HG03457 (cell line): ENCODE results near the gene ZNF611.
A peak's percentile ranks its signal among the peaks of the same experiment; 100 is the strongest.
"Not testable (repeated sequence)": the region's sequence is repeated elsewhere in the genome, so short reads cannot be mapped to it uniquely, and the experiment has no call there.

Experiments used
- ATAC-seq: cut with Tn5 transposase; IDR thresholded peaks from one replicate; pipeline ENCODE4 v1.9.1; 2021; ENCODE audit warnings: moderate number of reproducible peaks; ENCODE audit not compliant: unreplicated experiment

The ZNF611 gene

GRCh38 chr19:52720541-52720940, 14.3 kb downstream of the ZNF611 start:
- ATAC-seq: not testable (repeated sequence)

DNA sequence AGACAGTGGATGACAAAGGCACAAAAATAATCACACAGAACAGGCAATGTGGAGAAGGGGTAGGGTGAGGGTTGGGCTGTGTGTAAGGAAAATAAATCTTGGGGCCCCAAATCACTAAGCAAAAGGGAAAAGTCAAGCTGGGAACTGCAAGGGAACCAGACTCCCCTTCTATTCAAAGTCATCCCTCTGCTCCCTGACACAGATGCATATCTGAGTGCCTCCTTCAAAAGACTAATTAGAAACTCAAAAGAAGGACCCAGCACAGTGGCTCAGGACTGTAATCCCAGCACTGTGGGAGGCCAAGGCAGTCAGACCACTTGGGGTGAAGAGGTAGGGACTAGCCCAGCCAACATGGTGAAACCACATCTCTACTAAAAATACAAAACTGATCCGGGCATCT, 18.3 kb downstream of the ZNF611 start:
- ATAC-seq: no peak

DNA sequence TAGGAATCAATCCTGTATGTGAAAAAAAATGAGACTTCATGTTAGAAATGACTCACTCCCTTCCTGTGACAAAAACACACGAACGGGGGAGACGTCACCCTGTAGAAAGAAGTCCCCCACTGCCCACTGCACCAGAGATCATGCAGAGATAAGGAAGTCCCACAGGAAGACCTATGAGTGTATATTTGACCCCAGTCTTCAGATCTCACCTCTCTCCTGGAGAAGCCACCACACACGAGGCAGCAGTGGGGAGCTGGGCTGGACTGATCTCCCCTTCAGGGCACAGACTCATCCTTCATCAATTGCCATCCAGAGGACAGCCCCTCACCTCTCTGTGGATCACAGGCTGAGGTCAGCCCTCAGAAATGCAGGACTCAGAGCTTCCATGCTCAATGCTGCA, 18.9 kb downstream of the ZNF611 start:
- not testable (repeated sequence) for ATAC-seq

- not testable (repeated sequence) for ATAC-seq
Measured at GRCh38 chr19:52715330-52715729, 19.5 kb downstream of the ZNF611 start.

DNA sequence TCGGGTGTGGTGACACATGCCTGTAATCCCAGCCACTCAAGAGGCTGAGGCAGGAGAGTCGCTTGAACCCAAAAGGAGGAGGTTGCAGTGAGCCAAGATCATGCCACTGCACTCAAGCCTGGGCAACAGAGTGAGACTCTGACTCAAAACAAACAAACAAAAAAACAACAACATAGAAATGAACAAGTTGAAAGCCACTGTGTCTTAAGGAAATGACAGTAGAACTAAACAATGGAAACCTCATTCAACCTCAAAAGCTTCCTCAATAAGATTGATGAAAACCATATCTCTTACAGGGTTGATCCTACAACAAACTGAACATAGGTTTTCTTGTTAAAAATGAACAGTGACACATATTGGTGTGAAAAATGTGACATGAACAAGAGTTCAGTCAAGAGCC, 21.8 kb downstream of the ZNF611 start:
- ATAC-seq: not testable (repeated sequence)

DNA sequence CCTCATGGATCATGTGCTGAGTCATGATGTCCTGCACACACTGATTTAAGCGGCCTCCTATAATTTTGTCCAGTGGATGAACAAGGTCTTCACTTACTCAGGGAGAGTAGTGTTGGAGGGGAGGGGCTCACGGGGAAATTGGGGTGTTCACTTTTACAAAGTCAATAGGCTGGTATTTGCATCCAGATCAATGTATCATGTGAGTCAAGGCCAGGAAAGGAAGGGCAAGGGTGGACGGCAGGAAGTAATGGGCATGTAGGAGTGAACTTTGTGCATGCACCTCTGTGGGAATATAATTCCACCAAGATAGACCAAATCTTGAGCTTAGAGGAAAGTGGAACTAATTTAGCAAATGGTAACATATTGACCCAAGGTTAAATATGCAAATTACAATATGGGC, 23.2 kb downstream of the ZNF611 start:
- ATAC-seq: not testable (repeated sequence)

GRCh38 chr19:52710538-52710937, 24.3 kb downstream of the ZNF611 start:
- no peak for ATAC-seq

DNA sequence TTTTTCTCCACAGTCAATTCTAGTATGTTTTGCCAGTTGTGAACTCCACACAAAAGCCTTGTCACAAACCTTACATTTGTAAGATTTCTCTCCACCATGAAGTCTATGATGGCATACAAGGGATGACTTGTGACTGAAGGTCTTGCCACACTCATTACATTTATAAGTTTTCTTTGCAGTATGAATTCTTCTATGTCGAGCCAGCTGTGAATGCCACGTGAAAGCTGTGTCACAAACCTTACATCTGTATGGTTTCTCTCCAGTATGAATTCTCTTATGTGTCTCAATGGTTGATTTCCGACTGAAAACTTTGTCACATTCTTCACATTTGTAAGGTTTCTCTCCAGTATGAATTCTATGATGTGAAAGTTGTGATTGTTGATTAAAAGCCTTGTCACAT, 29.2 kb downstream of the ZNF611 start:
- not testable (repeated sequence) for ATAC-seq

DNA sequence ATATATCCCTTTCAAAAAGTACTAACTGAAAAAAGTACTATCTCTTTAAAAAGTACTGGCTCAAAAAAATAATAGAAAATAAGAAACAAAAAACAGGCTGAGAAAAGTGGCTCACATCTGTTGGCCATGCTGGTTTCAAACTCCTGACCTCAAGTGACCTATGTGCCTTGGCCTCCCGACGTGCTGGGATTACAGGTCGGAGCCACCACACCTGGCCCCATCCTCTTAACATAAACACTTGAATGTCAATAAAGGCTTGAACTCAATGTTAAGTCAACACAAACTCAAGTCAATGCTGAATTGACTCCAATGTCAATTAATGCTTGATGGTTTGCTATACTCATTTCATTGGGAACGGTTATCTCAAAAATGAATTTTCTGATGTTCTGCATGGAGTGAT, 30.9 kb downstream of the ZNF611 start:
- ATAC-seq: no peak

DNA sequence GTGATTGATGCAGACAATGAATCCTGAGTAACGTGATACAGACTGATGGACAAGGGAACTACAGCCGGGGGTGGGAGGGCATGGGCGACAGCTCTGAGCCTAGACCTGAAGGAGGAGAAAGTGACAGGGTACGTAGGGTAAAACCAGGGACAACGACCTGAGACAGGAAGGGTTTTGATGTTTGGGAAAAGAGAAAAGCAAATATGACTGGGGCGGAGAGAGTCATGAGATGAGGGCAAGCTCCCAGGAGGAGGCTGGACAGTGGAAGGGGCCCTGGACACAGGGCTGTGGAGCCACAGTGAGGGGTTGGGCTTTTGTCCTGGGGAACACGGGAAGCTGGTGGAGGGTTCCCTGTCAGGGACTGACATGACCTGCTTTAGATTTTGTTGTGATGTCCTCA, 34.2 kb downstream of the ZNF611 start:
- no peak for ATAC-seq

- ATAC-seq: not testable (repeated sequence)
Measured at GRCh38 chr19:52699555-52699954, 35.3 kb downstream of the ZNF611 start.

DNA sequence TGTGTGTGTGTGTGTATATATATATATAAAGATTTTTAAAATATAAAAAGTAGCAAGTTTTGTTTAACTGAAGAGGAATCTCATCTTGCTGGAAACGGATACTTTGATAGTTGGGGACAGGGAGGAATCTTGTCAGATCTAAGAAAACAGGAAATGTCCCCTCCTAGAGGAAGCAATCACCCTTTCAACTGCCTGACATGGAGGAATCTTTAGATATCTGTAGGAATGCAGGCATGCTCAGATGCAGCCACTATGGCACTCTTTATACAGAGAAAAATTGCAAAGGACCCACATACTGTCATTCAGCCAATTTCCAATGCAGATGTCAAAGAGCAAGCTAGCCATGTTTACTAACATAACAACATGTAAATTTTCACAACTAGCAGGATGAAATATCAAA, 38.8 kb downstream of the ZNF611 start:
- no peak for ATAC-seq

DNA sequence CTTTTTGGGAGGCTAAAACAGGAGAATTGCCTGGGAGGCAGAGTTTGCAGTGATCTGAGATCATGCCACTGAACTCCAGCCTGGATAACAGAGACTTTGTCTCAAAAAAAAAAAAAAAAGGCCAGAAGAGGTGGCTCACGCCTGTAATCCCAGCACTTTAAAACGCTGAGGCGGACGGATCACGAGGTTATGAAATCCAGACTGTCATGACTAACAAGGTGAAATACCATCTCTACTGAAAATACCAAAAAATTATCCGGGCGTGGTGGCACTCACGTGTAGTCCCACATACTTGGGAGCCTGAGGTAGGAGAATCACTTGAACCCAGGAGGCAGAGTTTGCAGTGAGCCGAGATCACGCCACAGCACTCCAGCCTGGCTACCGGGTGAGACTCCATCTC, 39.9 kb downstream of the ZNF611 start:
- ATAC-seq: no peak

DNA sequence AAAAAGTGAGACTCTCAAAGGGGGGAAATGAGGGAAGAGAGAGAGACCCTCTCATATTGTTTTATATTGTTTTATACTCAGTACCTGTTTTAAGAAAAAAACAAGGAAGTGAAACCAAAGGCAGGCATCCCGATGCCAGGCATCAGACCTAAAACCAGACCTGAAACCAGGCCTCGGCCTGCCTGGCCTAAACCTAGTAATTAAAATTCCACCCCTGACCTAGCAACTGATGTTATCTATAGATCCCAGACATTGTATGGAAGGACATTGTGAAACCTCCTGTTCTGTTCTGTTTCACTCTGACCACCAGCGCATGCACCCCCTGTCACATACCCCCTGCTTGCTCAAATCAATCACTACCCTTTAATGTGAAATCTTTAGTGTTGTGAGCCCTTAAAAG, 40.6 kb downstream of the ZNF611 start:
- ATAC-seq: not testable (repeated sequence)

DNA sequence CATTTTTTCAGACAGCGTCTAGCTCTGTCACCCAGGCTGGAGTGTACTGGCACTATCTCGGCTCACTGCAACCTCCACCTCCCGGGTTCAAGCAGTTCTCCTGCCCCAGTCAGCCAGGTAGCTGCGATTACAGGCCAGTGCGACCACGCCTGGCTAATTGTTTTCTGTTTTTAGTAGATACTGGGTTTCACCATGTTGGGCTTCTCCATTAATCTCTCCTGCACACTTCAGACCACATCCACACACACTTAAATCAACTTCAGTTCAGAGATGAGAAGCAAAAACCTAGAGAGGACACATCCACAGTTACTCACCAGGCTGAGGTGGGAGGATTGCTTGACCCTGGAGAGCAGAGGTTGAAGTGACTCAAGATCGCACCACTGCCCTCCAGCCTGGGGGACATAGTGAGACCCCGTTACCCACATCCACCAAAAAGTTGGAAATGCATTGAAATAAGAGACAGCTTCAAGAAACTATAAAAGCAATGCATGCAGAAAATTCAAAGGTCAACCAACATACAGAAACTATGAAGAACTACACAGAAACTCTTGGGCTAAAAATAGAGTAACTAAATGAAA, 42.3 kb downstream of the ZNF611 start:
- no peak for ATAC-seq

GRCh38 chr19:52691737-52692136, 43.1 kb downstream of the ZNF611 start:
- no peak for ATAC-seq

GRCh38 chr19:52691215-52691610, 43.6 kb downstream of the ZNF611 start:
- ATAC-seq: no peak

DNA sequence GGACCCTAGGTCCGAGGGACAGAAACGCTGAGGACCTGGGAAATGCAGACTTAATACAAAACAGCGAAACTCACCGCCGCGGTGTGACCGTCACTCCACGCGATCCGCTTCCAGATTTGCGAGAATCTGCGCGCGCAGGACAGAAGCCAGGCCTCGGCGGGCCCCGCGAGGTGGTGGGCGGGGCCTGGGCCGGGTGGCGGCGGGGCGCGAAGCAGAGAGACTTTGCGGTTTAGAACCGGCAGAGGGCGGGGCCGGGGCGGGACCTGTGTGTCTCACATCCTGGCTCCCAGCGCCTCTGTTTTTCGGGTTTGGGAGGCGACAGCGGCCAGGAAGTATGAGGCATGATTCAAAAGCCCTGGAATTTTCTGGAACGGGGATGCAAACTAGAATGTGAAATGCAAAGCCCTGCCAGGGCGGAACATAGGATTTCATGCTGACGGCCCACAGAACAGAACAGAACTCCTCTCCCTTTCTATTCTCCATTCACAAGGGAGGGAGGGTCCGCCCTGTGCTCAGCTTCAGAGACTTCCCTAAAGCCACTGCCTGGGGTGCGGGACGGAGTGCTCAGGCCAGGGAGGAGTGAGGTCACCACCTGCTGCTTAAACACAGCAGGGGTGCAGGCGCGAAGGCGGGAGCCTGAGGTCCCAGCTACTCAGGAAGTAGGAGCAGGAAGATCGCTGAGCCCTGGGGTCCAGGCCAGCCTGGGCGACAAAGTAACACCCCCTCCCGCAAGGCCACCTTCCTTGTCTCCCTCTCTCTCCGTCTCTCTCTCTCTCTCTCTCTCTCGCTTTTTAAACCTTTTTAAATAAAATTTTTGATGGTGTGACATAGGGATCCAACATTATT, 44.3 kb downstream of the ZNF611 start:
- peak; percentile 69 for ATAC-seq

DNA sequence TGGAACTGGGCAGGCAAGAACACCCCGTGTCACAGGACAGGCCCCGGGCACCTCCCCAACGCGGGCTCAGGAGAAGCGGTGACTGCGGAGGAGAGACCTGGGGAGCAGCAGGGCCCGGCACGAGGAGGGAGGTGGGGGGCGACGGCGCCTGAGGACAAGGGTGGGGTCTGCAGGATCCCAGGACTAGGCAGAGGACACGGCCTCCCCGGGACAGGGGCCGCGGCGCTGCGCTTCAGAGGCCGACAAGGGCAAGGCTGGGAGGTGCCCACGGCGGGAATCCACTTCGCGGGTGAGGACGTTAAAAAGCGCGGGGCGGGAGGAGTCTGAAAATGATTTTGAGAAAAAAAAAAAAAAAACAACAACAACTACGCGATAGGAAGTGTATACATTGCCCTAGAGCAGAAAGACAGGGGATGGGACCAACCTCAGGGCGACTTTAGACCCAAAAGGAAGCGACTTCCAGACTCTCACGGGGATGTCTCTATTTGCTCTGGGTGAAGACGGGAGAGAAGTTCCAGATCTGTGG, 44.9 kb downstream of the ZNF611 start:
- ATAC-seq: peak; percentile 25

- not testable (repeated sequence) for ATAC-seq
Measured at GRCh38 chr19:52688925-52689796, 45.7 kb downstream of the ZNF611 start.

DNA sequence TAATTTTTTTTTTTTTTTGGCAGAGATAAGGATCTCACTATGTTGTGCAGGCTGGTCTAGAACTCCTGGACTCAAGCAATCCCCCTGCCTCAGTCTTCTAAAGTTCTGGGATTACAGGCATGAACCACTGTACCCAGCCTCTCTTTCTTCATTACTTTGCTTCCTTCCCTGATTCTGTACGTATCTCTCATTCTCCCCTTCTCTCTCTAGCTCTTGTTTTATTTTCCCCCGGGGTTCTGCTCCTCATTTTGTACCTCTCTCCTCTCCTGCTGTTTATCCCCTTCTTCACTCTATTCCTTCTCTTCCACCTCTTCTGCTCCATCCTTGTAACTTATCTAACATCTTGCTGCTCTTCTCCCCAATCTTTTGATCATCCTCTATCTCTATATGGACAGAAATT, 46.5 kb downstream of the ZNF611 start:
- ATAC-seq: no peak
